NCI-H82 (cell line): ENCODE measurements around the gene KLHL26.
"Not testable (repeated sequence)": the region's sequence is repeated elsewhere in the genome, so short reads cannot be mapped to it uniquely, and the experiment has no call there.

ENCODE experiments used
- DNase-seq: peaks from one replicate; lab custom pipeline; 2025; lab: John Stamatoyannopoulos, UW

Gene KLHL26

DNA sequence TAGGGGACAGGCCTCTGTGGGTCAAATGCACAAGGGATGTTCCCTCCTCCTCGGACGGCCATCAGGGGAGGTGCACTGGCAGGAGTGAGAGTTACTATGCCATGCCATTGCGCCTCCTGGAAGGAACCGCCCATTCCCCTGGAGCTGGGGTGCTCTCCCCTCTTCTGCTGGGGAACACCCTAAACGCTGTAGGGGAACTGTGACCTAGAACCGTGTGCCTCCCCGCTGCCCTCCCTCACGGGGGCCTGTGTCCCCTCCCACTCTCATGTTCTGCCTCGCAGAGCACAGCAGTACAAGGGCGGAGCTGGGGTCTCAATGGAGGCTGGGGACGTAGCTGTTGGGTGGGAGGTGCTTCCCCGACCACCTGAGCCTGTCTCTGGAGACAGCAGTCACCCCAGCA is 29.5 kb downstream of the KLHL26 start:
- no peak for DNase-seq

DNA sequence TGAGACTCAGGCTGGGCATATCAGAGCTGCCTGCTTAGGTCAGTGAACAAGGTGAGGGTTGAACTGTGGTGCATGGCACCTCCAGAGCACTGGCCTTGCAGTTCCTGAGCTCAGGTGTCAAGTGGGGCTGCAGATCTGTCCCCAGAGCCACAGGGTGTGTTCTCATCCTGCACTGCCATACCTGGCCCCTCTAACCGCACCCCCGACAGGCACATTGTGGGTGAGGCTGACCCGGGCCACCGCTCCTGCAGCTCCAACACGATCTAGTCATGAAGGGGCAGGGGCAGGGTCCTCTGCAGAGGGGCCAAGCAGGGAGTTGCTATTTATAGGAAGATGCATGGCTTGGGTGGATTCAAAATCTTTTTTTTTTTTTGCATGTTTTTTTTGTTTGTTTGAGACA is 30.0 kb downstream of the KLHL26 start:
- DNase-seq, result no peak

DNA sequence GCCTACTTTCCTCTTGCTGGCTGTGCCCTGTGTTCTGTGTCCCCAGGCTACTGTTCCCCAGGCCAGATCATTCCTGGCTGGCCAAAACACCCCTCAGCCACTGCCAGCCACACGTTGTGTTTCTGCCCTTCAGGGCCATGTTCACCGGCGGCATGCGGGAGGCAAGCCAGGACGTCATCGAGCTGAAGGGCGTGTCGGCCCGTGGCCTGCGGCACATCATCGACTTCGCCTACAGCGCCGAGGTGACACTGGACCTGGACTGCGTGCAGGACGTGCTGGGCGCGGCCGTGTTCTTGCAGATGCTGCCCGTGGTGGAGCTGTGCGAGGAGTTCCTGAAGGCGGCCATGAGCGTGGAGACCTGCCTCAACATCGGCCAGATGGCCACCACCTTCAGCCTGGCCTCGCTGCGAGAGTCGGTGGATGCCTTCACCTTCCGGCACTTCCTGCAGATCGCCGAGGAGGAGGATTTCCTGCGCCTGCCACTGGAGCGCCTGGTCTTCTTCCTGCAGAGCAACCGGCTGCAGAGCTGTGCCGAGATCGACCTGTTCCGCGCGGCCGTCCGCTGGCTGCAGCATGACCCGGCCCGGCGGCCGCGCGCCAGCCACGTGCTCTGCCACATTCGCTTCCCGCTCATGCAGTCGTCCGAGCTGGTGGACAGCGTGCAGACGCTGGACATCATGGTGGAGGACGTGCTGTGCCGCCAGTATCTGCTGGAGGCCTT is 30.9 kb downstream of the KLHL26 start:
- DNase-seq, result no peak

DNA sequence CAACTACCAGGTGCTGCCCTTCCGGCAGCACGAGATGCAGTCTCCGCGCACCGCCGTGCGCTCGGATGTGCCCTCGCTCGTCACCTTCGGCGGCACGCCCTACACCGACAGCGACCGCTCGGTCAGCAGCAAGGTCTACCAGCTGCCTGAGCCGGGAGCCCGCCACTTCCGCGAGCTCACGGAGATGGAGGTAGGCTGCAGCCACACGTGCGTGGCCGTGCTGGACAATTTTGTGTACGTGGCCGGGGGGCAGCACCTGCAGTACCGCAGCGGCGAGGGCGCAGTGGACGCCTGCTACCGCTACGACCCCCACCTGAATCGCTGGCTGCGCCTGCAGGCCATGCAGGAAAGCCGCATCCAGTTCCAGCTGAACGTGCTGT is 31.4 kb downstream of the KLHL26 start:
- DNase-seq, result no peak

DNA sequence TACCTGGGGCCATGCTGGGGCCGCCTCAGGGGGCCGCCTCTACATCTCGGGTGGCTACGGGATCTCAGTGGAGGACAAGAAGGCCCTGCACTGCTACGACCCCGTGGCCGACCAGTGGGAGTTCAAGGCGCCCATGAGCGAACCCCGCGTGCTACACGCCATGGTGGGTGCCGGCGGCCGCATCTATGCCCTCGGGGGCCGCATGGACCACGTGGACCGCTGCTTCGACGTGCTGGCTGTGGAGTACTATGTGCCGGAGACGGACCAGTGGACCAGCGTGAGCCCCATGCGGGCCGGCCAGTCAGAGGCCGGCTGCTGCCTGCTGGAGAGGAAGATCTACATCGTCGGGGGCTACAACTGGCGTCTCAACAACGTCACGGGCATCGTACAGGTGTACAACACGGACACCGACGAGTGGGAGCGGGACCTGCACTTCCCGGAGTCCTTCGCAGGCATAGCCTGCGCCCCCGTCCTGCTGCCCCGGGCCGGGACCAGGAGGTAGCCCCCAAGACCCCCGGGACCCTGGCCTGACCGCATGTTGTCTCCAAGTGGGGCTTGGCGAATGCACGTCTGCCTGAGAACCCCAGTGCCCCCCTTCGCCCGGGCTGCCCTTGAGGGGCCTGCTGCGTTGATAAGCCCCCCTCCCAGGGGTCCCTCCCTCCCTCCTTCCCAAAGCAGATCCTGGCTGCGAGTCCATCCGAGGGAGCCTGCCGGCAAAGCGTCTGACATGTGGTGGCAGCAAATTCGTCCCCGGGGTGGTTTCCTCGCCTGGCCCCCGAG is 32.1 kb downstream of the KLHL26 start:
- no peak for DNase-seq

DNA sequence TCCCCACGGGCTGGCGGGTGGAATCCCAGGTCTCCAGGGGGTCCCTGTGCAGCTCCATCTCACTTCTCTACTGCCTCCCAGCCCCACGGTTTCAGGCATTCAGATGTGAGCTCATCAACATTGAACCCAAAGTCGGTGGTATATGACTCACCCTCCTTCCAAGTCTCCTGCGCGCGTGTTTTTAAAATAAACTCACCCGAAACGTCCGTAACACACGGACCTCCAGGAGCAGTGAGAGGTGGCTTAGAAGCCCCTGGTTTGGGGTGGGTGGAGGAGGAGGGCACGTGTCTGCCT is 32.6 kb downstream of the KLHL26 start:
- DNase-seq, result no peak

DNA sequence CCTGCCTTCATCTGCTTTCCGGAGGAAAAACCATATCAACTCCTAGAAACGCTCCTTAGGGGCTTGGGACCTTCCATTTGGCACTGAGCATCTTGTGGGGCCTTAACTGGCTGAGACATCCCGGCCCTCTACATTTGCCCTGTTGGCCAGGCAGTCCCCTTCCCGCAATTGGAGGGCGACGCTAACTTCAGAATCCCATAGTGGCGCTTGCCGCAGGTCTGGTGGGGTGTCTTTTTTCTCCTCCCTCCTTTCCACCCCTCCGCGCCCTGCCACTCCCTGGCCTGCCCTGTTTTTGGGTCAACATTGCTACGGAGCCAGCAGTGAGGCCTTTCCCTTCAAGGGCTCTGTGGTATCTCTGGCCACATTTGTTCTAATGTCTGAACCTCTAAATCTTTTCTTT is 33.1 kb downstream of the KLHL26 start:
- DNase-seq, result no peak

DNA sequence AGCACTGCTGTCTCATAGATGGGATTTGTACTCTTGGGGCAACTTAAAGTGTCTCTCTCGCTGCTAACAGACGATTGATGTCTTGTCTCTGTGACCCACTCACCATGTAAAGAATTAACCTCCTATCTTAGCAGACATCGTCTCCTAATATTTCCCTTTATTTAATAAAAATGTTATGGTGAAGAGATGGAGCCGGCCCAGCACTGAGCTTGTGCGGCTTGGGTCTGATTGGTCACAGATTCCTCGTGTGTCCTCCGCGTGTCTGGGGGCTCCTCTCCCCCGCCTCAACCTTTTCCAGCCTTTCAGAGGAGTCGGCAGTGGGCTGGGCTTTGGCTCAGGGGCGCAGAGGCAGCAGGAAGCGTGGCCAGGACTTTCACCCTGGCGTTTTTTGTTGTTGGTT is 33.5 kb downstream of the KLHL26 start:
- no peak for DNase-seq

DNA sequence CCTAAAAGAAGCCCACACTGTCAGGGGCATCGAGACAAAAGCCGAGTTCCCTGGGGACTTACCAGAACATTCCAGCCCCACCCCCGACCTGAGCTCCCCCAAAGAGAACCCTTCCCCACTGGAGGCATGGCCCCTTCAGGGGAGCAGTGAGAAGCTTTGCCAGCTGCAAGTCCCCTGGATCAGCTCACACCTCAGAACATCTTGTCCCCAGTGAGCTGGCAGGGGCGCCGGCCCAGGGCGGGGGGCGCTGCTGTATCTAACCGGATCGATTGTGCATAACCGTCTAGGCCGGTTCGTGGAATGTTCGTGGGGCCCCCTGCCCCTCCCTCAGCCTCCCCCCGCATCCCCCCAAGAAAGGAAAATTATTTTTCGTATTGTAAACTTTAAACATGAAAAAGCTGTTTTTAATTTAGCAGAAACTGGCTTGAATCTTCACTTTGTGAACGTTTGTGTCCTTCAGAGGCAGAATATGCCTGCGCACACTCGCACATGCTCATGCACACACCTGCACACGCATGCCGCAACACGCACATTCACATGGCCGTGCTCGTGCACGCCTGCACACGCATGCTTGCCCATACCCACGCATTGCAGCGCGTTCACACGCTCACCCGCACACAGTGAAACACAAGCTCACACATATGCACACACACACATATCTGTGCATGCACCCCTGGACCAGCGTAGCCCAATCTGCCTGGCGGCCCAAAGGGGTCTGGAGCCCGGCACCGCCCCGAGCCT is 34.6 kb downstream of the KLHL26 start:
- DNase-seq, result no peak

DNA sequence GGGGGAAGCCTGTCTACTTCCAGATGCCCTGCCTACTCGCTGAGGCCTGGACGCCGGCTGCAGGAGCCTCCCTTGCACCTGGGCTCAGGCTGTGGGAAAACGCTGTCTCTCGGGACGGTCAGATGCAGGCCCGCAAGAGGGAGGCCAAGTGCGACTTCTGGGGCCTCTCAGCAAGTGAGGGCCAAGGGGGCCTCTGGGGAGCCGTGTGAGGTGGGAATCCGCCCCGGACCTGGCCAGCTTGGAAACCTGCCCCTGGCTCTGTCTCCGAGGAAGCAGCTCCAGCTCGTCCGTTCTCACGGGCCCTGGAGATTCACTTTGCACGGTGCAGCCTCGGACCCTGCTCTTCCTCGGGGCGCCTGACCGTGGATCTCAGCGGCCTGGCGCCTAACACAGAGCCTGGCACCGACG is 35.2 kb downstream of the KLHL26 start:
- DNase-seq, result no peak

DNA sequence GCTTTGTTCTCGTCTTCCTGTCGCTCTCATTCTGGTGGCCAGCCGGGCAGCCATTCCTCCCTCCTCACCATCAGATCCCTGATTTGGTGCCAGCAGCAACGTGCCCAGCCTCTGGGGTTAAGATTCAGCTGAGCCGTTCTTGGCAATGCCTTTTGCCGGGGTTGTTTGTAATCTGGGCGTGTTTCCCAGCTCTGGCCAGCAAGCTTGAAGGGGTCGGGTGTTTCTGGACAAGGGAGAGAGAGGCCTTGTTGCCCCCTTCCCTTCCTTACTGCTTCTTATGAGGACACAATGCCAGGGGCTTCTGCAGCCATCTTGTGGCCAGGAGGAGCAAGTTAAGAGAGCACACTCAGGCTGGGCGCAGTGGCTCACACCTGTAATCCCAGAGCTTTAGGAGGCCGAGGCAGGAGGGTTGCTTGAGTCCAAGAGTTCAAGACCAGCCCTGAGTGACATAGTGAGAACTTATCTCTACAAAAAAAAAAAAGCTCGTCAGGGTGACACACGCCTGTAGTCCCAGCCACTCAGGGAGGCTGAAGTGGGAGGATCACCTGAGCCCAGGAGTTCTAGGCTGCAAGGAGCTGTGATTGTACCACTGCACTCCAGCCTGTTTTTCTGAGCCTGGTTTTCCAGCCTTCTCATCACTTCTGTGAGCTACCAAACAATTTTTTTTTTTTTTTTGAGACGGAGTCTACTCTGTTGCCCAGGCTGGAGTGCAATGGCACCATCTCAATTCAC is 35.9 kb downstream of the KLHL26 start:
- DNase-seq, result peak; percentile 29

DNA sequence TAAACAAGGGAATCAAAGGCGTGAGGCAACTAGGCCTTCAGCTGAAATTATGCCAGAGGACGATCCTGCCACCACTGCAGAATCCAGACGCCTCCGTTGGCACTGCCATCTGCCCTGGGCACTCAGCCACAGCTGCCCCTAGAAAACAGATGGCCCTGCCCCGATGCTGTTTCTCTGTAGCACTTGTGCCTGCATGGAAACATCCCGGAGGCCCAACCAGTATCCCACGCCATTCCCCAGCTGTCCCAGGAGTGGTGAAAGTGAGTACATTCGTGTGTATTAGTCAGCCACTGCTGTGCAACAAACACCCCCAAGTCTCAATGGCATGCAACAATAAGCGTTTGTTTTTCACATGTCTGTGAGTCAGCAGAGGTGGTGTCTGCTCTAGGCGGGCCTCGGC is 37.8 kb downstream of the KLHL26 start:
- DNase-seq, result no peak

DNA sequence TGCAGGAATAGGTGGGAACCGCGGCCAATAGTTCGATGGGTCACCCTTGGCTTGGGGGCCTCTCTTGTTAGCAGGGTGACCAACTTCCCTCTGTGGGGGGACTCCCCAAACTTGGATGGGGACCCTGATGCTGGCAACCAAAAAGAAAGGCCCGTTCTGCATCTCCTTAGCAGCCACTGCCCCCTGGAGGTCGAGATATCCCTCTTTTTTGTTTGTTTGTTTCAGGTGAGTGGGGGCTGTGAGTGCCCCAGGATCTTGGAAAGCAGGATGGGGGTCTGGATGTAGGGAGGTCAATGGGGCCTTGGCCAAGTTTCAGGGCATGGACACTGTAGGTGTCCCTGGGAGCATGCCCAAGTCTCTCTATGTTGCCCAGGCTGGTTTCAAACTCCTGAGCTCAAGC is 39.0 kb downstream of the KLHL26 start:
- peak; percentile 63 for DNase-seq

DNA sequence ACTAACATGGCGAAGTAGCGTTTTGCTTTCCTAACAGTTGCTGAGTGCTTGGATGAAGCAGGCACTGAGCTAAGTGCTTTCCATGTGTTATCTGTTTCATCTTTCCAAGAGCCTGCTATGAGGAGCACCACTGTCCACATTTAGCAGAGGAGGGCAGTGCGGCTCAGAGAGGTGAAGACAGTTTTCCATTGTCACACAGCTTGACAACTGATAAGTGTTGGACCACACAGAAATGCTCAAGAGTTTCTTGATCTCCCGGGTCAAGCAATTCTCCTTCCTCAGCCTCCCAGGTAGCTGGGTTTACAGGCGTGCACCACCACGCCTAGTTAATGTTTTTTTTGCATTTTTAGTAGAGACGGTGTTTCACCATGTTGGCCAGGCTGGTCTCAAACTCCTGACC is 39.9 kb downstream of the KLHL26 start:
- no peak for DNase-seq

DNA sequence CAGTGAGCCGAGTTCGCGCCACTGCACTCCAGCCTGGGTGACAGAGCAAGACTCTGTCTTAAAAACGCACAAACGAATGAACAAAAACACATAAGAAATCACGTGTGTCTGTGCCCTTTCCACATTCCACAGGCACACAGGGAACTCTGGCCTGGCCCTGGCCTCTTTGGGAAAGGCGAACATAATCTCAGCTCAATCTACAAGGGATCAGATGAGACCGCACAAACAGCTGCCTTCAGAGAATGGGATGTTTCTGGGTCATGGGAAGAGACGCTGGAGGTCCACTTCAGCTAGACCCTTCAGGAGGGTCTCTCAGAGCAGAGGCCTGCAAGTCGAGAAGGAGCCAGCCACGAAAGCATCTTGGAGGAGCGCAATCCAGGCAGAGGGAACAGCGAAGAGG is 40.3 kb downstream of the KLHL26 start:
- DNase-seq, result peak; percentile 32

DNA sequence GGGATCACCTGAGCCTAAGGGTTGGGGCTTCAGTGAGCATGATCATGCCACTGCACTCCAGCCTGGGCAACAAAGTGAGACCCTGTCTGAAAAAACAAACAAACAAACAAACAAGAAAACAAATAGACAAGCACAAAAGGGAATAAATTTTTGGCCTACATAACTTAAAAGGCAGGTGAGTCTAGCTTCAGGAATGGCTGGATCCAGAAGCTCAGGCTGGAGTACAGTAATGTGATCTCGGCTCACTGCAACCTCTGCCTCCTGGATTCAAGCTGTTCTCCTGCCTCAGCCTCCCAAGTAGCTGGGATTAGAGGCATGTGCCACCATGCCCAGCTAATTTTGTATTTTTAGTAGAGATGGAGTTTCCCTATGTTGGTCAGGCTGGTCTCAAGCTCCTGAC is 43.3 kb downstream of the KLHL26 start:
- DNase-seq, result not testable (repeated sequence)

DNA sequence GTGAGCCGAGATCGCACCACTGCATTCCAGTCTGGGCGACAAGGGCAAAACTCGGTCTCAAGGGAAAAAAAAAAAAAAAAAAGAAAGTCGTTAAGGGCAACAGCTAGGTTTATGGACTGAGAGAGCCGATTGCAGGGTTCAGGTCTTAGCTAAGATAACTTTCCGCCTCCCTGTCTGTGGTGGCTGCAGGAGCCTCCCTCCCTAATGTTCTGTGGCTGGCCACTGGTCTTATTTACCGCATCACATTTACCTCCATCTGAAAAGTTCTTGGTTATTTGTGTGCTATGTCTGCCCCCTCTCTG is 45.9 kb downstream of the KLHL26 start:
- no peak for DNase-seq

DNA sequence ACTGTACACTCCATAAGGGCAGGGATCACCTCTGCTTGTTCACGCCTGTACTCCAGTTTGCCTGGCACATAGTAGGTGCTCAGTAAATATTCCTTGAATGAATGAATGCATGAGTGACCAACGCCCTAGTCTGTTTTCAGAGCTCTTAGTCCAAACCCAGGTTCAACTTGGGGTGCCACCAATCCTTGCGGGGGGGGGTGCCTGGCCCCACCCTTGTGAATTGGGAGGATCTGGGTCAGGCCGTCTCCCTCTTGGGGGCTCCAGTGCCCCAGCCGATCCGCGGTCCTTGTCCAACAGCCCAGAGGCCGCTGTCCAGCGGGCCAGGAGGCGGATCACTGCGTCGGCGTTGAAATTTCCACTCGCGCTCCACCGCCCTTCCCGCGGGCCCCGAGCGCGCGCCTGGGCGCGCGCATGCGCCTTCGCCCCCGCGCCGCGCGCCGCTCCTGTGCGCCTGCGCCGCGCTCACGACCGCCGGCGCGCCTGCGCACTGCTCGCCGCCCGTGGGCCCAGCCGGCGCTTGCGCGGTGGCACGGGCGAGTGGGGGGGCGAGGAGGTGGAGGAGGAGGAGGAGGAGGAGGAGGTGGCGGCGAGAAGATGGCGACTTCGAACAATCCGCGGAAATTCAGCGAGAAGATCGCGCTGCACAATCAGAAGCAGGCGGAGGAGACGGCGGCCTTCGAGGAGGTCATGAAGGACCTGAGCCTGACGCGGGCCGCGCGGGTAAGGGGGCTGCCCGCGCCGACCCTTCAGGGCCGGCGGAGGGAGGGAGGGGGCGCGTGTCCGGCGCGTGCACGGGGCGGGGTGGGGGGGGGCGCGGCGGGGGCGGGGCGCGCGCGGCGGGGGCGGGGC is 46.5 kb downstream of the KLHL26 start, which contains the start of gene CRTC1:
TSS of gene CRTC1 (plus strand) at position 572 of the 849 bp plus-strand sequence. CDS start at position 595, 23 bp downstream.
- peak; percentile 95 for DNase-seq

DNA sequence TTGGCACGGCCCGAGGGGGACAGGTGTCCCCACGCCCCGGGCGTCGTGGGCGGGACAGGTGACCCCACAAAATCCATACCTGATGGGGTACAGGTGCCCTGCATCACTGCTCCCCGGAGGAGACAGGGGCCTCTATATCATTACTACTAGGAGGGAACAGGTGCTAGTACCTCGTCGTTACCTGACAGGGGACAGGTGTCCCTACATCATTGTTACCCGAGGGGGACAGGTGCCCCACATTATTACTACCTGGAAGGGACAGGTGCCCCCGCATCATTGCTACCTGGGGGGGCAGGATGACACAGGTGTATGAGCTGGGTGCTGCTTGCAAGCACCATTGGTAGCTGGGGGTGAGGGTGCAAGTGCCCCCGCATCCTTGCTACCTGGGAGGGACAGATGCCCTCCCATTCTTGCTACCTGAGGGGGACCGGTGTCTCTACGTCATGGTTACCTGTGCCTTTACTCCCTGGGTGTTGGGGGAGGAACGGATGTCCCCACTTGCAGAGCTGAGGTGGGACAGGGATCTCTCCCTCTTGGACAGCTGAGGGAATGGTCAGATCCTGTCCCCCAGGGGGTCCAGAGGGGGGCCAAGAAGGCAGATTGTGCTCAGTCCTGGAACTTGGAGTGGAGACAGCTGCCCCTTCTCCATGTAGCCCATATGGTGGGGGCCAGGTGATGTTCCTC is 47.3 kb downstream of the KLHL26 start:
- DNase-seq, result peak; percentile 61

DNA sequence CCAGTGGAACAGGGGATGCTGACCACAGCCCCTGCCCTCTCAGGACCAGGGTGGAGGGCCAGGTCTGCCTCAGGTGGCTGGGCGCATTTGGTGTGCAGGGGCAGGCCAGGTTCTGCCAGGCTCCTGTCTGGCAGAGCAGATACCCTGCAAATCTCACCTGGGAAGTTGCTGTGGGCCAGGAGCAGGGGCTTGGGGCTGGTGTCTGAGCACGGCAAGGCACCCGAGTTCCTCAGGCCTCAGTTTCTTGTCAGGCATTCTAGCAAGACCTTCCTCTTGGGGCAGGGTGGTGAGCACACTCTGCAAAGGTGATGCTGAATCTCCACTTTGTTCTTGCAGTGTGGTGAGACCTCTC is 47.8 kb downstream of the KLHL26 start:
- no peak for DNase-seq

DNA sequence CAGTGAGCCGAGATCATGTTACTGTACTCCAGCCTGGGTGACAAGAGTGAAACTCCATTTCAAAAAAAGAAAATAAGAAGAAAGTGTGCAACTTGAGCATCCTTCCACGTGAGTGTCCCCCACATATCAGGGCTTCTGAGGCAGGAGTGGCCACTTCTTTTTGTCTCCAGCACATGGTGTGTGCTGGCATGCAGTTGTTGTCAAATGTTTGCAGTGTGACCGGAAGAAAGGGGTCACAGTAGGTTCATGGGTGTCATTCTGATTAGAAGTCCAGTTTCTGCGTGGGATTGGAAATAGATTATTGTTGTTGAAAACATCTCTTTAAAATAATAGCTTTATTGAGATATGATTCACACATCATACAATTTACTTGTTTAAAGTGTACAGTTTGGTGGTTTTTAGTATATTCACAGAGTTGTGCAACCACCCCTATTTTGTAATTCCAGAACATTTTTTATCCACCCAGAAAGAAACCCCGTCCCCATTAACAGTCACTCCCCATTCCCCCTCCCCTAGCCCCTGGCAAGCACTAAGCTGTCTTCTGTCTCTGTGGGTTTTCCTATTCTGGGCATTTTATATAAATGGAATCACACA is 48.9 kb downstream of the KLHL26 start:
- no peak for DNase-seq
